Erythroblast (primary cell): ENCODE measurements around the gene DCBLD1.

Experiments
- GATA1 ChIP-seq: IDR thresholded peaks from 2 replicates; pipeline ENCODE4 v1.6.1; 2011; ENCODE audit warnings: low read depth, mild to moderate bottlenecking, control low read depth, low read length, moderate library complexity
- POLR2A ChIP-seq: IDR thresholded peaks from 2 replicates; pipeline ENCODE4 v1.6.1; 2011; ENCODE audit warnings: mild to moderate bottlenecking, low read length

DNA sequence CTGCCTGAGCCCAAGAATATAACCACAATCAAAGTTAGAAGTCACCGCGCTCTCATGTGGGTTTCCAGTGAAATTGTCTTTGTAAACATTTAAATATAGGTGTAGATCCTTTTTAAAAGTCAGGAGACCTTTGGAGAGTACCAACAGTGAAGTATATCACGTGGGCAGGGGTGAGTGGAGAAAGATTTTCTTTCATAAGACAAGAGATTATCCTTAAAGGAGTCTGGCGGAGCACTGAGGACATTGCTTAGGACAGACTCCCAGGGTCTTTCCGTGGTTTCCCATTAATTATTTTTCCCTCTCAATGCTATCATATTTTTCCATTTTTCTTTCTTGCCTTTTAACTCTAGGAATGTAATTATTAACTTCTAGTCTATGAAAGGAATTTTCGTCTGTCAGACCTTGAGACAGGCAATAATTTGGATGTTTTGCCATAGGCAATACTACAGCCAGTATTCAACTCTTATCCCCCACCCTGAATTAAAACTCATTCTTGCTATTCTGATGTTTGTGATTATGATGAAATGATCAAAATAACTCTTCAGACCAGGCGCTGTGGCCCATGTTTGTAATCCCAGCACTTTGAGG, 31.4 kb downstream of the DCBLD1 start:
- TF ChIP-seq POLR2A (no peak), GATA1 (no peak)
